ENCODE results near the gene PCBP4. TPM values are rescaled to one million over a fixed set of nuclear protein-coding genes. Genes with fewer than 3 reads are reported as not detected.

The PCBP4 gene
- polyA plus RNA-seq, 3 donors, result 0.09 to 1.3 (median 0.22) TPM

- Mint-ChIP-seq H3K4me1 (peaks cover 45% of the 10 kb centered on the region), H3K27me3 (ENCODE audit: low read depth in 3 of 3) (peaks cover 0 to 4% (median 3%) of the 10 kb centered on the region in 3 donors), H3K4me3 (peak overlapping the region in 1 of 2 donors; percentile 47), H3K36me3 (peaks cover 0 to 7% of the 10 kb centered on the region in 2 donors), H3K9me3 (peaks cover 0 to 2% (median 0%) of the 10 kb centered on the region in 7 donors), H3K27ac (no peak overlapping the region)
- intact Hi-C loops (cut with micrococcal nuclease), result no loop called here
- Histone ChIP-seq H3K27me3 (ENCODE audit: control insufficient read depth in 2 of 2, insufficient read depth in 2 of 2, low read length in 2 of 2) (no peaks in the 10 kb centered on the region), H3K4me1 (ENCODE audit: control insufficient read depth in 1 of 2, insufficient read depth in 2 of 2, low read length in 2 of 2) (peaks cover 34 to 40% of the 10 kb centered on the region in 2 donors), H3K4me2 (replicated peaks; ENCODE audit: extremely low read depth, low read length, poor library complexity, severe bottlenecking) (no peak overlapping the region), H2AFZ (ENCODE audit: insufficient read depth, low read depth, low read length, poor library complexity, severe bottlenecking) (no peak overlapping the region), H3K27ac (ENCODE audit: low read depth in 1 of 2, low read length in 2 of 2) (no peak overlapping the region), H3K9ac (ENCODE audit: insufficient read depth, low read length, poor library complexity, severe bottlenecking) (no peak overlapping the region), H3K4me3 (replicated peaks in 1 of 3; ENCODE audit: low read depth in 2 of 3, low read length in 3 of 3) (no peak overlapping the region), H3K9me3 (replicated peaks in 1 of 2; ENCODE audit: control insufficient read depth in 1 of 2, insufficient read depth in 1 of 2, low read length in 2 of 2) (no peaks in the 10 kb centered on the region), H3K36me3 (replicated peaks in 1 of 2; ENCODE audit: control insufficient read depth in 1 of 2, insufficient read depth in 2 of 2, low read length in 2 of 2) (no peaks in the 10 kb centered on the region), H3K79me2 (ENCODE audit: insufficient read depth, low read length) (peaks cover 5% of the 10 kb centered on the region), H4K20me1 (ENCODE audit: insufficient read depth, low read length) (no peaks in the 10 kb centered on the region)
- TF ChIP-seq CTCF (IDR thresholded peaks at IDR 0.05), result no peak
- 77% methylated on average over 5 of the region's 9 CpGs for WGBS (ENCODE audit: insufficient coverage)
- no peak for DNase-seq
These were observed 10.3 kb upstream of the PCBP4 start for GRCh38 chr3:51977446-51978142.

DNA sequence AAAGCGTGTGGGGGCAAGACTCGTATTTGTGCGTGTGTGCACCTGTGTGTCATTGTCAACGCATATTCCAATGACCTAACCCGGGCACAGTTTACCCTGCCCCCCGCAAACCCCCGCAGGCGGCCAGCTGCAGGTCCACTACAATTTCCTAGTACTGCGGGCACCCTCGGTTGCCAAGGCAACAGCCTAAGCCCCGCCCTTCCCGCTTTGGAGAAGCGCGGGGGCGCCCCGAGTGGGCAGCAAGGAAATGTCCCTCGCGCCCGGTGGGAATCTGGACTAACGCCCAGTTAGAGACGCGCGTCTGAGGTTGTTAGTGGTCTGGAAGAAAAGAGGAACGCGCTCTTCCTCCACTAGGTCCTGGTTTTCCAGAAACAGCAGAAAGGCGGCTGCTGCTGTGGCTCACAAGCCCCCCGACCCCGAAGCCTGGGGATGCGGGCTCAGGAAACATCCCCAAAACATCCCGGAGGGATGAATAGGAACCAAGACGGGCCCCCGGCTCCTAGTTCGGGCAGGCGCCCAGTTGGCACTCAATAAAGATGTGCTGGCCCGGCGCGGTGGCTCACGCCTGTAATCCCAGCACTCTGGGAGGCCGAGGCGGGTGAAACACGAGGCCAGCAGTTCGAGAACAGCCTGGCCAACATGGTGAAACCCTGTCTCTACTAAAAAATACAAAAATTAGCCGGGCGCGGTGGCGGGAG is 8.7 kb upstream of the PCBP4 start:
- intact Hi-C loops (cut with micrococcal nuclease), result loop anchor here (2.0 kb wide), 1 partner anchor 33 kb away; the partner anchor contains the start of gene PARP3 (in 2 of the 2)
- H3K9ac ChIP-seq (ENCODE audit: insufficient read depth, low read length, poor library complexity, severe bottlenecking), result peak overlapping the region; percentile 75
- H3K27me3 ChIP-seq (ENCODE audit: control insufficient read depth in 2 of 2, insufficient read depth in 2 of 2, low read length in 2 of 2), result no peaks in the 10 kb centered on the region
- Mint-ChIP-seq H3K27me3 (ENCODE audit: low read depth in 3 of 3) (peaks cover 0 to 4% (median 3%) of the 10 kb centered on the region in 3 donors), H3K27ac (peak overlapping the region in 1 of 7 donors; percentile 38), H3K36me3 (peaks cover under 1 to 6% of the 10 kb centered on the region in 2 donors), H3K9me3 (peaks cover 0 to 2% (median 0%) of the 10 kb centered on the region in 7 donors), H3K4me3 (peak overlapping the region; percentile 94 to 95), H3K4me1 (peaks cover 34% of the 10 kb centered on the region)
- H3K4me2 ChIP-seq (replicated peaks; ENCODE audit: extremely low read depth, low read length, poor library complexity, severe bottlenecking), result peak overlapping the region; percentile 100
- H3K9me3 ChIP-seq (replicated peaks in 1 of 2; ENCODE audit: control insufficient read depth in 1 of 2, insufficient read depth in 1 of 2, low read length in 2 of 2), result no peaks in the 10 kb centered on the region
- H3K27ac ChIP-seq (ENCODE audit: low read depth in 1 of 2, low read length in 2 of 2), result no peak overlapping the region
- H3K4me3 ChIP-seq (replicated peaks in 1 of 3; ENCODE audit: low read depth in 2 of 3, low read length in 3 of 3), result peak overlapping the region in 2 of 3 experiments; percentile 87 to 90
- no peak for TF ChIP-seq CTCF (IDR thresholded peaks at IDR 0.05)
- H3K4me1 ChIP-seq (ENCODE audit: control insufficient read depth in 1 of 2, insufficient read depth in 2 of 2, low read length in 2 of 2), result peaks cover 26 to 31% of the 10 kb centered on the region in 2 donors
- peaks cover 1% of the 10 kb centered on the region for H3K79me2 ChIP-seq (ENCODE audit: insufficient read depth, low read length)
- H2AFZ ChIP-seq (ENCODE audit: insufficient read depth, low read depth, low read length, poor library complexity, severe bottlenecking), result peak overlapping the region; percentile 98
- H4K20me1 ChIP-seq (ENCODE audit: insufficient read depth, low read length), result no peaks in the 10 kb centered on the region
- H3K36me3 ChIP-seq (replicated peaks in 1 of 2; ENCODE audit: control insufficient read depth in 1 of 2, insufficient read depth in 2 of 2, low read length in 2 of 2), result no peaks in the 10 kb centered on the region
- peak; percentile 17 to 57 (median 44) for DNase-seq
- 36% methylated on average over 38 of the region's 46 CpGs for WGBS (ENCODE audit: insufficient coverage)

All from CD14-positive monocyte (primary cell).